HG03039 (cell line): ENCODE measurements around the gene SHISA4.
"Not testable (repeated sequence)": the region's sequence is repeated elsewhere in the genome, so short reads cannot be mapped to it uniquely, and the experiment has no call there.

ENCODE experiments used
- ATAC-seq: cut with Tn5 transposase; IDR thresholded peaks from one replicate; pipeline ENCODE4 v1.9.1; 2021; ENCODE audit warnings: mild to moderate bottlenecking, moderate library complexity; ENCODE audit not compliant: unreplicated experiment

The SHISA4 gene

GRCh38 chr1:201896951-201897391, 8.3 kb downstream of the SHISA4 start:
- no peak for ATAC-seq

- no peak for ATAC-seq
Observed at GRCh38 chr1:201898240-201898894, 9.7 kb downstream of the SHISA4 start.

GRCh38 chr1:201898992-201899391, 10.3 kb downstream of the SHISA4 start:
- ATAC-seq, result no peak

GRCh38 chr1:201899683-201900429, 11.2 kb downstream of the SHISA4 start:
- no peak for ATAC-seq

- no peak for ATAC-seq
Observed at GRCh38 chr1:201900476-201900875, 11.8 kb downstream of the SHISA4 start.

GRCh38 chr1:201901036-201901435, 12.3 kb downstream of the SHISA4 start:
- ATAC-seq, result not testable (repeated sequence)

- no peak for ATAC-seq
Observed at GRCh38 chr1:201902198-201902597, 13.5 kb downstream of the SHISA4 start.

GRCh38 chr1:201903135-201903534, 14.4 kb downstream of the SHISA4 start:
- no peak for ATAC-seq

- ATAC-seq, result no peak
Observed at GRCh38 chr1:201904579-201904978, 15.9 kb downstream of the SHISA4 start.

- no peak for ATAC-seq
Observed at GRCh38 chr1:201905234-201905890, 16.7 kb downstream of the SHISA4 start.

GRCh38 chr1:201906336-201906735, 17.6 kb downstream of the SHISA4 start:
- ATAC-seq, result no peak

GRCh38 chr1:201907621-201908020, 18.9 kb downstream of the SHISA4 start:
- ATAC-seq, result no peak

GRCh38 chr1:201911826-201912571, 23.3 kb downstream of the SHISA4 start:
- ATAC-seq, result no peak

- no peak for ATAC-seq
Observed at GRCh38 chr1:201912832-201913231, 24.1 kb downstream of the SHISA4 start.

GRCh38 chr1:201914456-201915235, 25.9 kb downstream of the SHISA4 start:
- no peak for ATAC-seq

- no peak for ATAC-seq
Observed at GRCh38 chr1:201916649-201917249, 28.1 kb downstream of the SHISA4 start.

- ATAC-seq, result no peak
Observed at GRCh38 chr1:201917362-201918033, 28.8 kb downstream of the SHISA4 start.

- ATAC-seq, result no peak
Observed at GRCh38 chr1:201918343-201918742, 29.6 kb downstream of the SHISA4 start.

- ATAC-seq, result no peak
Observed at GRCh38 chr1:201921952-201922558, 33.4 kb downstream of the SHISA4 start.
